K562 (cell line): ENCODE results near the gene HRG. TPM values are rescaled to one million over a fixed set of nuclear protein-coding genes. Genes with fewer than 3 reads are reported as not detected.

ENCODE experiments used
- ATAC-seq: fragments of 200-7000 bp; cut with Tn5 transposase; 3 replicates; pipeline ENCODE4 v1.9.1; 2020; ENCODE audit warnings: moderate library complexity
- BruUV-seq: library from RNA; stranded (reverse); fragments of 400-500 nt; replicated peaks from 2 replicates; lab custom pipeline; 2021; lab: Mats Ljungman, UMichigan
- CTCF ChIA-PET: fragments of 300-600 bp; formaldehyde crosslinking; extraction: SDS; loops from one replicate; lab custom pipeline; 2021; ENCODE audit warnings: low intra/inter-chr PET ratio; lab: Yijun Ruan, JAX
- POLR2A ChIA-PET: fragments of 300-600, 350-650 bp; sonication (Branson Sonifier 250); formaldehyde crosslinking; extraction: SDS; loops from one replicate; lab custom pipeline; 2021; ENCODE audit warnings: antibody characterized with exemption, inconsistent platforms; lab: Yijun Ruan, JAX
- DNase-seq, 4 experiments: peaks; one replicate each; pipeline versions ENCODE4 v3.0.0 to v3.0.0-alpha.2; 2011 to 2018; ENCODE audit warnings: low spot score in 3 of 4, mixed read lengths in 3 of 4; ENCODE audit errors: extremely low read depth in 1 of 4
- FAIRE-seq: peaks from 2 replicates; lab custom pipeline; 2011; peaks lifted over from hg19 to GRCh38; lab: Jason Lieb, UNC
- H2AFZ ChIP-seq: 2 replicates; pipeline ENCODE4 v1.6.0; 2011; ENCODE audit warnings: low read depth, low read length, control low read depth, inconsistent platforms
- H3K27ac ChIP-seq: fragments of 200-600 bp; 3 replicates; pipeline ENCODE4 v1.8.0; 2011; ENCODE audit warnings: low read depth, mild to moderate bottlenecking, control low read depth, inconsistent platforms, low read length, moderate library complexity, mixed read lengths; ENCODE audit errors: extremely low read depth
- H3K27me3 ChIP-seq, 2 experiments: fragments of 300-600 bp in 1 of 2; 2 replicates in 1 of 2; 3 replicates in 1 of 2; pipeline versions ENCODE4 v1.6.0 to v1.8.0; 2011; ENCODE audit warnings: inconsistent platforms in 2 of 2, low read length in 2 of 2, mild to moderate bottlenecking in 1 of 2, mixed read lengths in 1 of 2, moderate library complexity in 1 of 2; ENCODE audit not compliant: control insufficient read depth in 2 of 2, insufficient read depth in 2 of 2
- H3K36me3 ChIP-seq: fragments of 300-600 bp; 3 replicates; pipeline ENCODE4 v1.8.0; 2011; ENCODE audit warnings: mild to moderate bottlenecking, low read length, inconsistent platforms; ENCODE audit not compliant: control insufficient read depth, insufficient read depth
- H3K4me1 ChIP-seq, 2 experiments: fragments of 200-600 bp in 1 of 2; replicated peaks in 1 of 2; 2 replicates in 1 of 2; 3 replicates in 1 of 2; pipeline versions ENCODE4 v1.5.1 to v1.8.0; 2011; ENCODE audit warnings: inconsistent platforms in 2 of 2, low read length in 2 of 2, mild to moderate bottlenecking in 1 of 2, mixed read lengths in 1 of 2, moderate library complexity in 1 of 2; ENCODE audit not compliant: control insufficient read depth in 2 of 2, insufficient read depth in 2 of 2
- H3K4me2 ChIP-seq: 2 replicates; pipeline ENCODE4 v1.6.1; 2011; ENCODE audit warnings: low read length, control low read depth, inconsistent platforms, mixed read lengths; ENCODE audit not compliant: insufficient read depth
- H3K4me3 ChIP-seq: fragments of 200-600 bp; sonication (generic), shearing (Covaris generic); 2 replicates; pipeline ENCODE4 v1.5.1; 2016; ENCODE audit warnings: control low read depth, inconsistent platforms
- H3K79me2 ChIP-seq: fragments of 200-600 bp; 3 replicates; pipeline ENCODE4 v1.8.0; 2011; ENCODE audit warnings: low read length, inconsistent platforms; ENCODE audit not compliant: control insufficient read depth, insufficient read depth
- H3K9ac ChIP-seq, 2 experiments: 2 replicates each; pipeline versions ENCODE4 v1.6.0 to v1.6.1; 2011; ENCODE audit warnings: low read depth in 2 of 2, low read length in 2 of 2, control low read depth in 1 of 2, inconsistent platforms in 1 of 2, mild to moderate bottlenecking in 1 of 2, mixed read lengths in 1 of 2; ENCODE audit not compliant: insufficient read depth in 1 of 2
- H3K9me1 ChIP-seq: one replicate; pipeline ENCODE4 v1.6.0; 2011; ENCODE audit warnings: inconsistent platforms, mild to moderate bottlenecking, low read length, moderate library complexity; ENCODE audit not compliant: control insufficient read depth, insufficient read depth
- H3K9me3 ChIP-seq: replicated peaks from 2 replicates; pipeline ENCODE4 v1.5.1; 2011; ENCODE audit warnings: low read depth, low read length, inconsistent platforms; ENCODE audit not compliant: control insufficient read depth, insufficient read depth
- H4K20me1 ChIP-seq: replicated peaks from 2 replicates; pipeline ENCODE4 v1.6.1; 2011; ENCODE audit warnings: low read length, inconsistent platforms, mixed read lengths; ENCODE audit not compliant: control insufficient read depth, insufficient read depth
- ELF4 ChIP-seq: fragments of 450-650 bp; formaldehyde crosslinking; IDR thresholded peaks from 2 replicates; pipeline ENCODE4 v1.4.0; 2022; ENCODE audit warnings: missing genetic modification characterization
- NR3C1 ChIP-seq: sonication (generic); formaldehyde crosslinking; IDR thresholded peaks from 2 replicates; pipeline ENCODE4 v1.8.1; 2022; ENCODE audit warnings: missing genetic modification reagents
- NUFIP1 ChIP-seq: fragments of 450-650 bp; IDR thresholded peaks from 2 replicates; pipeline ENCODE4 v1.6.1; 2018; ENCODE audit not compliant: partially characterized antibody
- RBM39 ChIP-seq: fragments of 200-400 bp; formaldehyde crosslinking; optimal IDR thresholded peaks from 2 replicates; pipeline ENCODE3; 2018; ENCODE audit warnings: low read depth, low read length
- SIX5 ChIP-seq, 2 experiments: IDR thresholded peaks; 2 replicates each; pipeline ENCODE4 v1.6.1; 2011; ENCODE audit warnings: low read length in 2 of 2, borderline replicate concordance in 1 of 2, low read depth in 1 of 2, mild to moderate bottlenecking in 1 of 2, moderate library complexity in 1 of 2; ENCODE audit not compliant: insufficient read depth in 1 of 2
- SMAD3 ChIP-seq: fragments of 450-650 bp; formaldehyde crosslinking; conservative IDR thresholded peaks from 2 replicates; pipeline ENCODE4 v1.4.0; 2020; ENCODE audit warnings: mild to moderate bottlenecking
- STAT5B ChIP-seq: fragments of 250-450 bp; sonication (Bioruptor Pico); IDR thresholded peaks from 2 replicates; pipeline ENCODE4 v1.8.0; 2021; ENCODE audit warnings: mild to moderate bottlenecking, inconsistent platforms
- ZNF146 ChIP-seq: IDR thresholded peaks from one replicate; pipeline ENCODE4 v1.6.1; 2018; ENCODE audit warnings: missing compliant biosample characterization; ENCODE audit not compliant: unreplicated experiment
- WGBS: fragments of 100-300 bp; shearing (Covaris generic); methylation state at CpG from one replicate; pipeline ENCODE4 v1.1.6; 2016; ENCODE audit warnings: low coverage, mixed read lengths; ENCODE audit not compliant: insufficient coverage; ENCODE audit errors: missing lambda C conversion rate; 5-methylcytosine and 5-hydroxymethylcytosine counted together
- in situ Hi-C: fragments of 300-500 bp; cut with MboI; formaldehyde crosslinking; loops from 4 replicates; pipeline ENCODE4 v1.15.0; 2018; ENCODE audit warnings: inconsistent platforms, mixed read lengths
- intact Hi-C: fragments of 100-400 bp; cut with micrococcal nuclease; formaldehyde crosslinking; loops from 2 replicates; pipeline ENCODE4 v1.14.2; 2022
- polyA plus RNA-seq, 8 experiments: library from polyadenylated mRNA; depleted of rRNA in 4 of 8; stranded (reverse) in 5 of 8; unstranded in 3 of 8; fragments of >200 nt; fragmentation: Nextera tagmentation in 2 of 8; fragmentation: Illumina TruSeq in 1 of 8; extraction: Ambion mirVana in 2 of 8; extraction: Trizol in 1 of 8; gene quantifications; 2 replicates each; pipeline versions ENCODE4 v1.2.1 to v1.2.3, GENCODE V29; 2011 to 2014; ENCODE audit warnings: inconsistent platforms in 1 of 8, missing spikeins in 1 of 8
- total RNA-seq, 7 experiments: library from RNA; depleted of rRNA in 6 of 7; stranded (reverse); fragments of >200 nt in 6 of 7; fragmentation: Illumina TruSeq in 2 of 7; extraction: Trizol in 2 of 7; gene quantifications; 2 replicates each; pipeline versions ENCODE4 v1.2.1 to v1.2.3, GENCODE V29; 2011 to 2021; ENCODE audit warnings: low replicate concordance in 1 of 7

Gene HRG
- total and polyA plus RNA-seq, 9 of the 15 experiments (the other 6 are each of a cell fraction or from before 2014, with no cell fraction given): not detected

DNA sequence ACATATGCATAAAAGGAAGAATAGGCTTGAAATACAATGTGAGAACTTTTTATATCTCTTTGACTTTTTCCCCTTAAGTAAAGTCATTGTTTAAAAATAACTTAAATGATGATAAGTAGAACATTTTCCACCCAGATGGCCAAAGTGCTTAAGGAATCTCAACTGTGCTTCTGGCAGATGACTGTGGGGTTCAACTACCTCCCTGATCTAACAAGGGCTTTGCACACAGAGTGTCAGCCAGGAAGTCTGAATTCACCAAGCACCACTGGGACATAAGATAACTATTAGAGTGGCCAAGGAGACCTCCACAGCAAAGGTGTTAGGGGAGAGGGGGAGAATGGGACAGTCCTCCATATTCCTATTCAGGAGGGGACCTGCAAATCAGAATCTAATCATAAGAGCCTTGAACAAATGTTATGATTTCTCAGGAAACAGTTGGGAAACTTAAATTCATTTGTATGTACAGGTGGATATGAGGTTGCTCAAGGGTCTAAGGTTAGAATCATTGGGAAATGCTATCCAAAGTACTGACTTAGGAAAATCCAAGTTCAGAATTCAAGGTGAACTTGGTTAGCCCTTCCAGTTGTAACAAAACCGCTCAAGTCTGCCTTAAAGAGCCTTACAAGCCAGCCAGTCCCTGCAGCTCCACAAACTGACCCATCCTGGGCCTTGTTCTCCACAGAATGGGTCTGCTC is 25.9 kb upstream of the HRG start, which contains the start of gene FETUB (continued):
- TF ChIP-seq ELF4 (CRISPR knock-in tag) (no peak), SMAD3 (CRISPR knock-in tag) (no peak), NUFIP1 (no peak), ZNF146 (no peak), STAT5B (CRISPR knock-in tag) (no peak)
- TF ChIP-seq, all 486 proteins: peak for 0

DNA sequence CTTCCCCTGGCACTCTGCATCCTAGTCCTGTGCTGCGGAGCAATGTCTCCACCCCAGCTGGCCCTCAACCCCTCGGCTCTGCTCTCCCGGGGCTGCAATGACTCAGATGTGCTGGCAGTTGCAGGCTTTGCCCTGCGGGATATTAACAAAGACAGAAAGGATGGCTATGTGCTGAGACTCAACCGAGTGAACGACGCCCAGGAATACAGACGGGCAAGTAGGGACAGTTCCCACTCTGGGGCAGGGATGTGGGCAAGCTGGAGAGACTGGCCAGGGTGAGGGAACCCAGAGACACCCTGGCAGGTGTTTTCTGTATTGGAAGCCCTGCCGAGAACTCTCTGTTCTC is 25.4 kb upstream of the HRG start:
- TF ChIP-seq SIX5 (IDR thresholded peaks at IDR 0.05; ENCODE audit: borderline replicate concordance in 1 of 2, insufficient read depth in 1 of 2, low read depth in 1 of 2, low read length in 2 of 2): no peak
- no peak for TF ChIP-seq RBM39
- TF ChIP-seq NR3C1 (CRISPR knock-in tag): no peak
- TF ChIP-seq, all 486 proteins: peak for 0
- intact Hi-C loops: no loop called here
- no peak for FAIRE-seq
- BruUV-seq: no TSS peak
- Histone ChIP-seq H3K27me3 (peaks cover 6 to 34% of the 10 kb centered on the region in 2 experiments; a peak in 3 of 5 replicates), H3K36me3 (no peaks in the 10 kb centered on the region), H3K4me1 (peaks cover 0 to 7% of the 10 kb centered on the region in 2 experiments; a peak in 2 of 5 replicates), H3K4me3 (no peak overlapping the region), H2AFZ (no peak overlapping the region), H3K79me2 (no peaks in the 10 kb centered on the region), H3K9me1 (no peaks in the 10 kb centered on the region), H3K9me3 (no peaks in the 10 kb centered on the region), H3K9ac (no peak overlapping the region), H4K20me1 (no peaks in the 10 kb centered on the region), H3K4me2 (no peak overlapping the region), H3K27ac (no peak overlapping the region)
- in situ Hi-C loops: no loop called here
- no peak for DNase-seq
- CTCF ChIA-PET: no interaction called here
- POLR2A ChIA-PET: interaction anchor here (0.6 kb wide), 1 partner anchor 74 kb away, joined by 3 read pairs; no protein-coding TSS in a partner anchor
- WGBS: 5% methylated on average over 9 of the region's 9 CpGs
- no peak for ATAC-seq
